Skin of body (tissue), 2 donors: Measurements from ENCODE around the gene RGS16. TPM values are rescaled to one million over a fixed set of nuclear protein-coding genes. Genes with fewer than 3 reads are reported as not detected.
"Not testable (repeated sequence)": the region's sequence is repeated elsewhere in the genome, so short reads cannot be mapped to it uniquely, and the experiment has no call there.

Experiments used
- DNase-seq: peaks from one replicate; lab custom pipeline; 2025; lab: John Stamatoyannopoulos, UW
- total RNA-seq: library from RNA; depleted of rRNA; stranded (reverse); fragments of >200 nt; gene quantifications from one replicate; pipeline ENCODE4 v1.2.3, GENCODE V29; 2014

Gene RGS16
- total RNA-seq, result 7.9 TPM

GRCh38 chr1:182604175-182605164 lies at the start of gene RGS16:
RGS16 (minus strand) TSS chr1:182604389; CDS start chr1:182604259, 130 bp downstream.
- DNase-seq, result peak; percentile 81

- peak; percentile 15 for DNase-seq
Measured at GRCh38 chr1:182653986-182654385, 49.8 kb upstream of the RGS16 start.

- no peak for DNase-seq
Measured at GRCh38 chr1:182652933-182653332, 48.7 kb upstream of the RGS16 start.

- DNase-seq, result peak; percentile 72
Measured at GRCh38 chr1:182651339-182651724, 47.1 kb upstream of the RGS16 start.

- no peak for DNase-seq
Measured at GRCh38 chr1:182650678-182651338, 46.6 kb upstream of the RGS16 start.

GRCh38 chr1:182649041-182649440 lies 44.9 kb upstream of the RGS16 start:
- no peak for DNase-seq

- no peak for DNase-seq
Measured at GRCh38 chr1:182646739-182647138, 42.5 kb upstream of the RGS16 start.

- DNase-seq, result no peak
Measured at GRCh38 chr1:182644886-182645285, 40.7 kb upstream of the RGS16 start.

- DNase-seq, result no peak
Measured at GRCh38 chr1:182643699-182644098, 39.5 kb upstream of the RGS16 start.

GRCh38 chr1:182642461-182642860 lies 38.3 kb upstream of the RGS16 start:
- DNase-seq, result no peak

GRCh38 chr1:182641561-182641960 lies 37.4 kb upstream of the RGS16 start:
- no peak for DNase-seq

- no peak for DNase-seq
Measured at GRCh38 chr1:182639330-182639729, 35.1 kb upstream of the RGS16 start.

GRCh38 chr1:182637769-182638168 lies 33.6 kb upstream of the RGS16 start:
- DNase-seq, result no peak

- no peak for DNase-seq
Measured at GRCh38 chr1:182635871-182636270, 31.7 kb upstream of the RGS16 start.

- DNase-seq, result peak; percentile 37
Measured at GRCh38 chr1:182634306-182635072, 30.3 kb upstream of the RGS16 start.

GRCh38 chr1:182633657-182634281 lies 29.6 kb upstream of the RGS16 start:
- no peak for DNase-seq

GRCh38 chr1:182633031-182633430 lies 28.8 kb upstream of the RGS16 start:
- DNase-seq, result no peak

GRCh38 chr1:182632441-182632857 lies 28.3 kb upstream of the RGS16 start:
- not testable (repeated sequence) for DNase-seq

GRCh38 chr1:182631954-182632353 lies 27.8 kb upstream of the RGS16 start:
- DNase-seq, result no peak

GRCh38 chr1:182631053-182631677 lies 27.0 kb upstream of the RGS16 start:
- DNase-seq, result no peak

GRCh38 chr1:182630586-182630985 lies 26.4 kb upstream of the RGS16 start:
- no peak for DNase-seq
